HepG2 (cell line): Measurements from ENCODE around the gene ADAMTS16. TPM values are rescaled to one million over a fixed set of nuclear protein-coding genes. Genes with fewer than 3 reads are reported as not detected.
A peak's percentile ranks its signal among the peaks of the same experiment; 100 is the strongest.

ENCODE experiments used
- ATAC-seq: fragments of 200-7000 bp; cut with Tn5 transposase; 3 replicates; pipeline ENCODE4 v1.9.1; 2020; ENCODE audit warnings: mild to moderate bottlenecking, moderate library complexity
- BruUV-seq: library from RNA; stranded (reverse); fragments of 400-500 nt; replicated peaks from 2 replicates; lab custom pipeline; 2021; lab: Mats Ljungman, UMichigan
- CTCF ChIA-PET: fragments of 300-600 bp; formaldehyde crosslinking; extraction: SDS; loops from one replicate; lab custom pipeline; 2021; ENCODE audit warnings: low total read pairs, inconsistent platforms, low intra/inter-chr PET ratio; lab: Yijun Ruan, JAX
- POLR2A ChIA-PET: fragments of 350-600 bp; sonication (Branson Sonifier 250); formaldehyde crosslinking; loops from one replicate; lab custom pipeline; 2020; ENCODE audit warnings: antibody characterized with exemption, inconsistent platforms; lab: Yijun Ruan, JAX
- DNase-seq: peaks from one replicate; pipeline ENCODE4 v3.0.0-alpha.2; 2015; ENCODE audit warnings: low spot score
- FAIRE-seq: peaks from 3 replicates; lab custom pipeline; 2011; peaks lifted over from hg19 to GRCh38; lab: Jason Lieb, UNC
- H2AFZ ChIP-seq: one replicate; pipeline ENCODE4 v1.6.1; 2011; ENCODE audit warnings: low read length, inconsistent platforms
- H3K27ac ChIP-seq: fragments of 300-600 bp; 3 replicates; pipeline ENCODE4 v1.8.0; 2011; ENCODE audit warnings: mixed run types, mild to moderate bottlenecking, mixed read lengths, low read length, inconsistent platforms; ENCODE audit not compliant: insufficient read depth; ENCODE audit errors: extremely low read length
- H3K27me3 ChIP-seq, 2 experiments: fragments of 200-600 bp in 1 of 2; 2 replicates in 1 of 2; 3 replicates in 1 of 2; pipeline versions ENCODE4 v1.6.0 to v1.8.0; 2011; ENCODE audit warnings: low read length in 2 of 2, mild to moderate bottlenecking in 2 of 2, moderate library complexity in 2 of 2, inconsistent platforms in 1 of 2; ENCODE audit not compliant: insufficient read depth in 2 of 2, control insufficient read depth in 1 of 2
- H3K36me3 ChIP-seq, 2 experiments: fragments of 200-600 bp in 1 of 2; replicated peaks in 1 of 2; 2 replicates in 1 of 2; 3 replicates in 1 of 2; pipeline versions ENCODE4 v1.5.1 to v1.8.0; 2011; ENCODE audit warnings: low read length in 2 of 2, inconsistent platforms in 1 of 2; ENCODE audit not compliant: insufficient read depth in 2 of 2, control insufficient read depth in 1 of 2
- H3K4me1 ChIP-seq: 2 replicates; pipeline ENCODE4 v1.5.1; 2012; ENCODE audit warnings: low read length, inconsistent platforms; ENCODE audit not compliant: insufficient read depth
- H3K4me2 ChIP-seq: 2 replicates; pipeline ENCODE4 v1.6.0; 2011; ENCODE audit warnings: low read depth, low read length, inconsistent platforms
- H3K4me3 ChIP-seq, 3 experiments: fragments of 200-600 bp in 1 of 3; sonication (generic), shearing (Covaris generic) in 1 of 3; replicated peaks in 1 of 3; 2 replicates each; pipeline ENCODE4 v1.5.1; 2011 to 2016; ENCODE audit warnings: low read length in 3 of 3, inconsistent platforms in 2 of 3, low read depth in 2 of 3, mild to moderate bottlenecking in 2 of 3, control low read depth in 1 of 3, mixed read lengths in 1 of 3; ENCODE audit not compliant: insufficient read depth in 1 of 3
- H3K79me2 ChIP-seq: one replicate; pipeline ENCODE4 v1.6.1; 2011; ENCODE audit warnings: low read length, inconsistent platforms; ENCODE audit not compliant: insufficient read depth
- H3K9ac ChIP-seq: 2 replicates; pipeline ENCODE4 v1.6.0; 2011; ENCODE audit warnings: mild to moderate bottlenecking, low read depth, low read length, inconsistent platforms; ENCODE audit not compliant: insufficient read depth
- H3K9me3 ChIP-seq: 2 replicates; pipeline ENCODE4 v1.5.1; 2012; ENCODE audit warnings: mild to moderate bottlenecking, low read length
- H4K20me1 ChIP-seq: 2 replicates; pipeline ENCODE4 v1.6.0; 2011; ENCODE audit warnings: inconsistent platforms, mild to moderate bottlenecking, low read length, moderate library complexity; ENCODE audit not compliant: insufficient read depth
- AGO2 ChIP-seq: fragments of 200-400 bp; formaldehyde crosslinking; optimal IDR thresholded peaks from 2 replicates; pipeline ENCODE3; 2017; ENCODE audit warnings: mild to moderate bottlenecking, low read depth, low read length, moderate library complexity
- MTF1 ChIP-seq: sonication (generic); formaldehyde crosslinking; IDR thresholded peaks from 2 replicates; pipeline ENCODE4 v1.5.0; 2020; ENCODE audit warnings: missing genetic modification reagents
- NR2F1 ChIP-seq, 2 experiments: fragments of 450-650 bp in 1 of 2; formaldehyde crosslinking in 1 of 2; IDR thresholded peaks; 2 replicates each; pipeline versions ENCODE4 v1.5.0 to v1.6.1; 2016 to 2020; ENCODE audit warnings: mild to moderate bottlenecking in 1 of 2, missing compliant biosample characterization in 1 of 2, missing genetic modification reagents in 1 of 2, moderate library complexity in 1 of 2
- PRDM10 ChIP-seq: sonication (generic); formaldehyde crosslinking; IDR thresholded peaks from 2 replicates; pipeline ENCODE4 v1.4.0; 2020; ENCODE audit warnings: low read depth, missing genetic modification reagents
- RXRB ChIP-seq: IDR thresholded peaks from 2 replicates; pipeline ENCODE4 v1.6.1; 2016; ENCODE audit warnings: borderline replicate concordance, missing genetic modification reagents, missing compliant biosample characterization
- SAP130 ChIP-seq: IDR thresholded peaks from 2 replicates; pipeline ENCODE4 v1.6.1; 2016; ENCODE audit warnings: low read depth
- SOX13 ChIP-seq, 3 experiments: fragments of 450-650 bp in 1 of 3; sonication (generic) in 1 of 3; formaldehyde crosslinking in 1 of 3; IDR thresholded peaks in 2 of 3; conservative IDR thresholded peaks in 1 of 3; 2 replicates each; pipeline versions ENCODE4 v1.5.0 to v1.6.1; 2016 to 2020; ENCODE audit warnings: antibody characterized with exemption in 1 of 3, mild to moderate bottlenecking in 1 of 3, missing compliant biosample characterization in 1 of 3, missing genetic modification reagents in 1 of 3, moderate library complexity in 1 of 3
- TEAD3 ChIP-seq: optimal IDR thresholded peaks from 2 replicates; pipeline ENCODE3; 2016; ENCODE audit warnings: borderline replicate concordance
- ZFAT ChIP-seq: sonication (generic); formaldehyde crosslinking; conservative IDR thresholded peaks from 2 replicates; pipeline ENCODE4 v1.8.1; 2023; ENCODE audit warnings: missing genetic modification reagents, inconsistent platforms
- ZMYM4 ChIP-seq: sonication (generic); formaldehyde crosslinking; IDR thresholded peaks from 2 replicates; pipeline ENCODE4 v1.8.1; 2023; ENCODE audit warnings: mild to moderate bottlenecking, missing genetic modification reagents
- ZNF460 ChIP-seq: sonication (generic); formaldehyde crosslinking; IDR thresholded peaks from 2 replicates; pipeline ENCODE4 v1.5.1; 2020; ENCODE audit warnings: missing genetic modification reagents, mild to moderate bottlenecking, borderline replicate concordance
- WGBS: methylation state at CpG from one replicate; pipeline ENCODE4 v1.1.6; 2017; ENCODE audit warnings: low lambda C conversion rate; 5-methylcytosine and 5-hydroxymethylcytosine counted together
- in situ Hi-C: cut with HindIII; loops from 2 replicates; pipeline ENCODE4 v1.10.0; 2017; ENCODE audit warnings: low pct_unique_long_range_greater_than_20kb; ENCODE audit not compliant: extremely low pct_ligation_motif_present
- intact Hi-C: fragments of 100-400 bp; cut with micrococcal nuclease; formaldehyde crosslinking; loops from one replicate; pipeline ENCODE4 v1.10.0; 2022; ENCODE audit not compliant: unreplicated experiment
- polyA plus RNA-seq, 8 experiments: library from polyadenylated mRNA; depleted of rRNA in 3 of 8; stranded (reverse) in 7 of 8; unstranded in 1 of 8; fragments of >200 nt; fragmentation: Illumina TruSeq in 4 of 8; extraction: Trizol in 4 of 8; gene quantifications; 2 replicates each; pipeline versions ENCODE4 v1.2.1 to v1.2.3, GENCODE V29; 2011 to 2016; ENCODE audit warnings: low read depth in 4 of 8, missing spikeins in 1 of 8, mixed read lengths in 1 of 8; ENCODE audit not compliant: insufficient read depth in 1 of 8
- total RNA-seq, 5 experiments: library from RNA; depleted of rRNA; stranded (reverse); fragments of >200 nt; fragmentation: Illumina TruSeq; extraction: Trizol; gene quantifications; 2 replicates each; pipeline ENCODE4 v1.2.3, GENCODE V29; 2016; ENCODE audit warnings: low read depth in 1 of 5
- TF ChIP-seq, protein P1 (sequence below): sonication (generic); formaldehyde crosslinking; IDR thresholded peaks from 2 replicates; pipeline ENCODE4 v1.5.1; 2020; ENCODE audit warnings: mild to moderate bottlenecking, missing genetic modification reagents, moderate library complexity
- TF ChIP-seq, protein P2 (sequence below): IDR thresholded peaks from 2 replicates; pipeline ENCODE4 v1.4.0; 2020; ENCODE audit warnings: mild to moderate bottlenecking, missing genetic modification reagents

Gene ADAMTS16
- total and polyA plus RNA-seq, 2 of the 13 experiments (the other 11 are each of a cell fraction or from before 2014, with no cell fraction given): 0.02 to 0.03 TPM

GRCh38 chr5:5335700-5336264 lies 195.7 kb downstream of the ADAMTS16 start:
- H3K4me3 ChIP-seq: no peak overlapping the region
- H3K27ac ChIP-seq: no peak overlapping the region
- WGBS: 6% methylated on average over 4 of the region's 4 CpGs
- peak; percentile 70 for DNase-seq
- H3K4me1 ChIP-seq: peaks cover 44% of the 10 kb centered on the region
- in situ Hi-C loops: no loop called here
- peak; percentile 84 for ATAC-seq
- peak; percentile 74 for FAIRE-seq
- no TSS peak for BruUV-seq
- no peaks in the 10 kb centered on the region for H3K36me3 ChIP-seq
- no peak overlapping the region for H2AFZ ChIP-seq
- H3K9ac ChIP-seq: no peak overlapping the region
- H3K27me3 ChIP-seq: 0 out of 5 replicates have a peak, but pooled peaks cover 2 to 3% of the 10 kb centered on the region in 2 experiments
- intact Hi-C loops: no loop called here
- no peaks in the 10 kb centered on the region for H4K20me1 ChIP-seq
- H3K4me2 ChIP-seq: peak overlapping the region; percentile 12; the same call in 1 of the 2 replicates
- H3K9me3 ChIP-seq: no peaks in the 10 kb centered on the region
- ChIA-PET POLR2A (no interaction called here), CTCF (no interaction called here)
- no peaks in the 10 kb centered on the region for H3K79me2 ChIP-seq
- TF ChIP-seq NR2F1 (CRISPR knock-in tag; IDR thresholded peaks at IDR 0.05) (peak; percentile 32 to 63; a peak in 3 of 4 replicates), SAP130 (CRISPR knock-in tag) (0 out of 2 replicates have a peak, but pooled peaks have one; percentile 25), ZNF460 (CRISPR knock-in tag) (no peak), ZFAT (no peak), TEAD3 (CRISPR knock-in tag) (peak; percentile 50), AGO2 (no peak), MTF1 (CRISPR knock-in tag) (no peak), RXRB (peak; percentile 47; the same call in 1 of the 2 replicates), SOX13 (IDR thresholded peaks at IDR 0.05) (no peak), SOX13 (CRISPR knock-in tag; conservative IDR thresholded peaks at IDR 0.05 in 1 of 2, IDR thresholded peaks at IDR 0.05 in 1 of 2) (peak in 1 of 2 experiments; percentile 35; a peak in 1 of 4 replicates), PRDM10 (CRISPR knock-in tag) (no peak), ZMYM4 (CRISPR knock-in tag) (no peak)
- TF ChIP-seq, protein P1, sequence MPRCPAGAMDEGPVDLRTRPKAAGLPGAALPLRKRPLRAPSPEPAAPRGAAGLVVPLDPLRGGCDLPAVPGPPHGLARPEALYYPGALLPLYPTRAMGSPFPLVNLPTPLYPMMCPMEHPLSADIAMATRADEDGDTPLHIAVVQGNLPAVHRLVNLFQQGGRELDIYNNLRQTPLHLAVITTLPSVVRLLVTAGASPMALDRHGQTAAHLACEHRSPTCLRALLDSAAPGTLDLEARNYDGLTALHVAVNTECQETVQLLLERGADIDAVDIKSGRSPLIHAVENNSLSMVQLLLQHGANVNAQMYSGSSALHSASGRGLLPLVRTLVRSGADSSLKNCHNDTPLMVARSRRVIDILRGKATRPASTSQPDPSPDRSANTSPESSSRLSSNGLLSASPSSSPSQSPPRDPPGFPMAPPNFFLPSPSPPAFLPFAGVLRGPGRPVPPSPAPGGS: no peak
- TF ChIP-seq, protein P2, sequence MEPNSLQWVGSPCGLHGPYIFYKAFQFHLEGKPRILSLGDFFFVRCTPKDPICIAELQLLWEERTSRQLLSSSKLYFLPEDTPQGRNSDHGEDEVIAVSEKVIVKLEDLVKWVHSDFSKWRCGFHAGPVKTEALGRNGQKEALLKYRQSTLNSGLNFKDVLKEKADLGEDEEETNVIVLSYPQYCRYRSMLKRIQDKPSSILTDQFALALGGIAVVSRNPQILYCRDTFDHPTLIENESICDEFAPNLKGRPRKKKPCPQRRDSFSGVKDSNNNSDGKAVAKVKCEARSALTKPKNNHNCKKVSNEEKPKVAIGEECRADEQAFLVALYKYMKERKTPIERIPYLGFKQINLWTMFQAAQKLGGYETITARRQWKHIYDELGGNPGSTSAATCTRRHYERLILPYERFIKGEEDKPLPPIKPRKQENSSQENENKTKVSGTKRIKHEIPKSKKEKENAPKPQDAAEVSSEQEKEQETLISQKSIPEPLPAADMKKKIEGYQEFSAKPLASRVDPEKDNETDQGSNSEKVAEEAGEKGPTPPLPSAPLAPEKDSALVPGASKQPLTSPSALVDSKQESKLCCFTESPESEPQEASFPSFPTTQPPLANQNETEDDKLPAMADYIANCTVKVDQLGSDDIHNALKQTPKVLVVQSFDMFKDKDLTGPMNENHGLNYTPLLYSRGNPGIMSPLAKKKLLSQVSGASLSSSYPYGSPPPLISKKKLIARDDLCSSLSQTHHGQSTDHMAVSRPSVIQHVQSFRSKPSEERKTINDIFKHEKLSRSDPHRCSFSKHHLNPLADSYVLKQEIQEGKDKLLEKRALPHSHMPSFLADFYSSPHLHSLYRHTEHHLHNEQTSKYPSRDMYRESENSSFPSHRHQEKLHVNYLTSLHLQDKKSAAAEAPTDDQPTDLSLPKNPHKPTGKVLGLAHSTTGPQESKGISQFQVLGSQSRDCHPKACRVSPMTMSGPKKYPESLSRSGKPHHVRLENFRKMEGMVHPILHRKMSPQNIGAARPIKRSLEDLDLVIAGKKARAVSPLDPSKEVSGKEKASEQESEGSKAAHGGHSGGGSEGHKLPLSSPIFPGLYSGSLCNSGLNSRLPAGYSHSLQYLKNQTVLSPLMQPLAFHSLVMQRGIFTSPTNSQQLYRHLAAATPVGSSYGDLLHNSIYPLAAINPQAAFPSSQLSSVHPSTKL (CRISPR knock-in tag): peak; percentile 46
